ENCODE data around the gene SAMD10.

SAMD10 gene

GRCh38 chr20:63966172-63966943 is 13.1 kb downstream of the SAMD10 start:
- no peak for TF ChIP-seq CREB1 (IDR thresholded peaks at IDR 0.05; ENCODE audit: low read depth)
- TF ChIP-seq EGR1 (IDR thresholded peaks at IDR 0.05) = no peak
- TF ChIP-seq YY1 (IDR thresholded peaks at IDR 0.05; ENCODE audit: low read depth) = no peak
- TF ChIP-seq FOXM1 (IDR thresholded peaks at IDR 0.05; ENCODE audit: borderline replicate concordance, low read depth) = no peak

GRCh38 chr20:63964412-63964811 is 15.0 kb downstream of the SAMD10 start:
- no peak for TF ChIP-seq TEAD4 (IDR thresholded peaks at IDR 0.05)
- TF ChIP-seq YY1 (IDR thresholded peaks at IDR 0.05; ENCODE audit: low read depth) = no peak
- TF ChIP-seq CREB1 (IDR thresholded peaks at IDR 0.05; ENCODE audit: low read depth) = no peak
- no peak for TF ChIP-seq TAF1 (IDR thresholded peaks at IDR 0.05; ENCODE audit: low read depth)
- TF ChIP-seq FOXM1 (IDR thresholded peaks at IDR 0.05; ENCODE audit: borderline replicate concordance, low read depth) = no peak
- TF ChIP-seq RAD21 (IDR thresholded peaks at IDR 0.05; ENCODE audit: low read depth) = no peak
- no peak for TF ChIP-seq NFIC (IDR thresholded peaks at IDR 0.05)
- TF ChIP-seq TCF12 (IDR thresholded peaks at IDR 0.05; ENCODE audit: low read depth) = no peak
- TF ChIP-seq EGR1 (IDR thresholded peaks at IDR 0.05) = no peak
- no peak for TF ChIP-seq EP300 (IDR thresholded peaks at IDR 0.05; ENCODE audit: borderline replicate concordance)
- no peak for TF ChIP-seq MAX (IDR thresholded peaks at IDR 0.05)
- TF ChIP-seq ZBTB7A (IDR thresholded peaks at IDR 0.05; ENCODE audit: low read depth) = no peak
- TF ChIP-seq USF1 (IDR thresholded peaks at IDR 0.05) = no peak
- TF ChIP-seq CEBPB (IDR thresholded peaks at IDR 0.05) = no peak
- TF ChIP-seq REST (IDR thresholded peaks at IDR 0.05; ENCODE audit: low read depth) = no peak

- TF ChIP-seq RAD21 (IDR thresholded peaks at IDR 0.05; ENCODE audit: low read depth) (no peak), YY1 (IDR thresholded peaks at IDR 0.05; ENCODE audit: low read depth) (no peak), TCF12 (IDR thresholded peaks at IDR 0.05; ENCODE audit: low read depth) (no peak), FOXM1 (IDR thresholded peaks at IDR 0.05; ENCODE audit: borderline replicate concordance, low read depth) (no peak)
Observed at GRCh38 chr20:63963784-63964301, 15.6 kb downstream of the SAMD10 start.

- TF ChIP-seq TAF1 (IDR thresholded peaks at IDR 0.05; ENCODE audit: low read depth) = no peak
- TF ChIP-seq EGR1 (IDR thresholded peaks at IDR 0.05) = no peak
- TF ChIP-seq CEBPB (IDR thresholded peaks at IDR 0.05) = no peak
- no peak for TF ChIP-seq USF1 (IDR thresholded peaks at IDR 0.05)
- TF ChIP-seq FOXM1 (IDR thresholded peaks at IDR 0.05; ENCODE audit: borderline replicate concordance, low read depth) = no peak
- no peak for TF ChIP-seq EP300 (IDR thresholded peaks at IDR 0.05; ENCODE audit: borderline replicate concordance)
Observed at GRCh38 chr20:63963348-63963741, 16.1 kb downstream of the SAMD10 start.

GRCh38 chr20:63962426-63963347 is 16.8 kb downstream of the SAMD10 start:
- TF ChIP-seq MAX (IDR thresholded peaks at IDR 0.05) (no peak), EP300 (IDR thresholded peaks at IDR 0.05; ENCODE audit: borderline replicate concordance) (no peak), YY1 (IDR thresholded peaks at IDR 0.05; ENCODE audit: low read depth) (no peak), TCF12 (IDR thresholded peaks at IDR 0.05; ENCODE audit: low read depth) (no peak)

- TF ChIP-seq TCF12 (IDR thresholded peaks at IDR 0.05; ENCODE audit: low read depth) (no peak), CEBPB (IDR thresholded peaks at IDR 0.05) (no peak), MAX (IDR thresholded peaks at IDR 0.05) (no peak), NFIC (IDR thresholded peaks at IDR 0.05) (no peak), TAF1 (IDR thresholded peaks at IDR 0.05; ENCODE audit: low read depth) (no peak), TEAD4 (IDR thresholded peaks at IDR 0.05) (no peak), REST (IDR thresholded peaks at IDR 0.05; ENCODE audit: low read depth) (no peak), FOXM1 (IDR thresholded peaks at IDR 0.05; ENCODE audit: borderline replicate concordance, low read depth) (no peak), YY1 (IDR thresholded peaks at IDR 0.05; ENCODE audit: low read depth) (no peak), EGR1 (IDR thresholded peaks at IDR 0.05) (no peak), CREB1 (IDR thresholded peaks at IDR 0.05; ENCODE audit: low read depth) (no peak), EP300 (IDR thresholded peaks at IDR 0.05; ENCODE audit: borderline replicate concordance) (no peak), ZBTB7A (IDR thresholded peaks at IDR 0.05; ENCODE audit: low read depth) (no peak), USF1 (IDR thresholded peaks at IDR 0.05) (no peak), RAD21 (IDR thresholded peaks at IDR 0.05; ENCODE audit: low read depth) (no peak)
Observed at GRCh38 chr20:63961664-63962425, 17.6 kb downstream of the SAMD10 start.

Measured in Ishikawa (cell line).